ENCODE data around the gene SHISA8.

Gene SHISA8

GRCh38 chr22:41925783-41926460, 11.0 kb upstream of the SHISA8 start:
- FAIRE-seq (no peak), DNase-seq (ENCODE audit: insufficient read length, low spot score) (no peak)
- peak; percentile 58 for TF ChIP-seq CTCF (IDR thresholded peaks at IDR 0.05; ENCODE audit: insufficient read depth, missing control alignments)

- no peak for DNase-seq (ENCODE audit: insufficient read length, low spot score)
- FAIRE-seq = no peak
- no peak for TF ChIP-seq CTCF (IDR thresholded peaks at IDR 0.05; ENCODE audit: insufficient read depth, missing control alignments)
Observed at GRCh38 chr22:41923595-41924276, 8.9 kb upstream of the SHISA8 start.

- TF ChIP-seq CTCF (IDR thresholded peaks at IDR 0.05; ENCODE audit: insufficient read depth, missing control alignments) = no peak
- DNase-seq (ENCODE audit: insufficient read length, low spot score) (no peak), FAIRE-seq (no peak)
Observed at GRCh38 chr22:41922940-41923594, 8.2 kb upstream of the SHISA8 start.

- FAIRE-seq (no peak), DNase-seq (ENCODE audit: insufficient read length, low spot score) (no peak)
- no peak for TF ChIP-seq CTCF (IDR thresholded peaks at IDR 0.05; ENCODE audit: insufficient read depth, missing control alignments)
Observed at GRCh38 chr22:41922328-41922727, 7.5 kb upstream of the SHISA8 start.

GRCh38 chr22:41920271-41920976, 5.5 kb upstream of the SHISA8 start:
- no peak for TF ChIP-seq CTCF (IDR thresholded peaks at IDR 0.05; ENCODE audit: insufficient read depth, missing control alignments)
- FAIRE-seq (no peak), DNase-seq (ENCODE audit: insufficient read length, low spot score) (no peak)

GRCh38 chr22:41919357-41920224, 4.7 kb upstream of the SHISA8 start:
- DNase-seq (ENCODE audit: insufficient read length, low spot score) = no peak
- no peak for FAIRE-seq

More at GRCh38 chr22:41919357-41920224, 4.7 kb upstream of the SHISA8 start:
- no peak for TF ChIP-seq CTCF (IDR thresholded peaks at IDR 0.05; ENCODE audit: insufficient read depth, missing control alignments)

Data from D721Med (cell line).